K562 (cell line): ENCODE data around the gene ADM2. TPM values are rescaled to one million over a fixed set of nuclear protein-coding genes. Genes with fewer than 3 reads are reported as not detected.

Source experiments
- ATAC-seq: fragments of 200-7000 bp; cut with Tn5 transposase; 3 replicates; pipeline ENCODE4 v1.9.1; 2020; ENCODE audit warnings: moderate library complexity
- BruUV-seq: library from RNA; stranded (reverse); fragments of 400-500 nt; replicated peaks from 2 replicates; lab custom pipeline; 2021; lab: Mats Ljungman, UMichigan
- CTCF ChIA-PET: fragments of 300-600 bp; formaldehyde crosslinking; extraction: SDS; loops from one replicate; lab custom pipeline; 2021; ENCODE audit warnings: low intra/inter-chr PET ratio; lab: Yijun Ruan, JAX
- POLR2A ChIA-PET: fragments of 300-600, 350-650 bp; sonication (Branson Sonifier 250); formaldehyde crosslinking; extraction: SDS; loops from one replicate; lab custom pipeline; 2021; ENCODE audit warnings: antibody characterized with exemption, inconsistent platforms; lab: Yijun Ruan, JAX
- DNase-seq, 4 experiments: peaks; one replicate each; pipeline versions ENCODE4 v3.0.0 to v3.0.0-alpha.2; 2011 to 2018; ENCODE audit warnings: low spot score in 3 of 4, mixed read lengths in 3 of 4; ENCODE audit errors: extremely low read depth in 1 of 4
- FAIRE-seq: peaks from 2 replicates; lab custom pipeline; 2011; peaks lifted over from hg19 to GRCh38; lab: Jason Lieb, UNC
- H2AFZ ChIP-seq: 2 replicates; pipeline ENCODE4 v1.6.0; 2011; ENCODE audit warnings: low read depth, low read length, control low read depth, inconsistent platforms
- H3K27ac ChIP-seq: fragments of 200-600 bp; 3 replicates; pipeline ENCODE4 v1.8.0; 2011; ENCODE audit warnings: low read depth, mild to moderate bottlenecking, control low read depth, inconsistent platforms, low read length, moderate library complexity, mixed read lengths; ENCODE audit errors: extremely low read depth
- H3K27me3 ChIP-seq, 2 experiments: fragments of 300-600 bp in 1 of 2; 2 replicates in 1 of 2; 3 replicates in 1 of 2; pipeline versions ENCODE4 v1.6.0 to v1.8.0; 2011; ENCODE audit warnings: inconsistent platforms in 2 of 2, low read length in 2 of 2, mild to moderate bottlenecking in 1 of 2, mixed read lengths in 1 of 2, moderate library complexity in 1 of 2; ENCODE audit not compliant: control insufficient read depth in 2 of 2, insufficient read depth in 2 of 2
- H3K36me3 ChIP-seq: fragments of 300-600 bp; 3 replicates; pipeline ENCODE4 v1.8.0; 2011; ENCODE audit warnings: mild to moderate bottlenecking, low read length, inconsistent platforms; ENCODE audit not compliant: control insufficient read depth, insufficient read depth
- H3K4me1 ChIP-seq, 2 experiments: fragments of 200-600 bp in 1 of 2; replicated peaks in 1 of 2; 2 replicates in 1 of 2; 3 replicates in 1 of 2; pipeline versions ENCODE4 v1.5.1 to v1.8.0; 2011; ENCODE audit warnings: inconsistent platforms in 2 of 2, low read length in 2 of 2, mild to moderate bottlenecking in 1 of 2, mixed read lengths in 1 of 2, moderate library complexity in 1 of 2; ENCODE audit not compliant: control insufficient read depth in 2 of 2, insufficient read depth in 2 of 2
- H3K4me2 ChIP-seq: 2 replicates; pipeline ENCODE4 v1.6.1; 2011; ENCODE audit warnings: low read length, control low read depth, inconsistent platforms, mixed read lengths; ENCODE audit not compliant: insufficient read depth
- H3K4me3 ChIP-seq: fragments of 200-600 bp; sonication (generic), shearing (Covaris generic); 2 replicates; pipeline ENCODE4 v1.5.1; 2016; ENCODE audit warnings: control low read depth, inconsistent platforms
- H3K79me2 ChIP-seq: fragments of 200-600 bp; 3 replicates; pipeline ENCODE4 v1.8.0; 2011; ENCODE audit warnings: low read length, inconsistent platforms; ENCODE audit not compliant: control insufficient read depth, insufficient read depth
- H3K9ac ChIP-seq, 2 experiments: 2 replicates each; pipeline versions ENCODE4 v1.6.0 to v1.6.1; 2011; ENCODE audit warnings: low read depth in 2 of 2, low read length in 2 of 2, control low read depth in 1 of 2, inconsistent platforms in 1 of 2, mild to moderate bottlenecking in 1 of 2, mixed read lengths in 1 of 2; ENCODE audit not compliant: insufficient read depth in 1 of 2
- H3K9me1 ChIP-seq: one replicate; pipeline ENCODE4 v1.6.0; 2011; ENCODE audit warnings: inconsistent platforms, mild to moderate bottlenecking, low read length, moderate library complexity; ENCODE audit not compliant: control insufficient read depth, insufficient read depth
- H3K9me3 ChIP-seq: replicated peaks from 2 replicates; pipeline ENCODE4 v1.5.1; 2011; ENCODE audit warnings: low read depth, low read length, inconsistent platforms; ENCODE audit not compliant: control insufficient read depth, insufficient read depth
- H4K20me1 ChIP-seq: replicated peaks from 2 replicates; pipeline ENCODE4 v1.6.1; 2011; ENCODE audit warnings: low read length, inconsistent platforms, mixed read lengths; ENCODE audit not compliant: control insufficient read depth, insufficient read depth
- CBFA2T3 ChIP-seq: fragments of 450-650 bp; IDR thresholded peaks from 2 replicates; pipeline ENCODE4 v1.6.1; 2017
- CEBPB ChIP-seq: fragments of 450-650 bp; IDR thresholded peaks from 2 replicates; pipeline ENCODE4 v1.6.1; 2016; ENCODE audit warnings: missing genetic modification characterization, missing compliant biosample characterization
- KLF1 ChIP-seq: fragments of 450-650 bp; IDR thresholded peaks from 2 replicates; pipeline ENCODE4 v1.6.1; 2016; ENCODE audit warnings: missing genetic modification characterization, missing compliant biosample characterization
- NR2C2 ChIP-seq, 2 experiments: fragments of 200-800 bp in 1 of 2; sonication (Bioruptor generic) in 1 of 2; sonication (generic) in 1 of 2; formaldehyde crosslinking in 1 of 2; IDR thresholded peaks; 2 replicates each; pipeline versions ENCODE4 v1.6.1 to v1.8.0; 2016 to 2022; ENCODE audit warnings: mild to moderate bottlenecking in 1 of 2, missing compliant biosample characterization in 1 of 2, missing genetic modification characterization in 1 of 2, missing genetic modification reagents in 1 of 2
- NR4A1 ChIP-seq, 2 experiments: fragments of 250-450 bp in 1 of 2; fragments of 450-650 bp in 1 of 2; sonication (Bioruptor Pico) in 1 of 2; IDR thresholded peaks; 2 replicates each; pipeline versions ENCODE4 v1.4.0 to v1.6.1; 2016 to 2020; ENCODE audit warnings: mild to moderate bottlenecking in 2 of 2, missing compliant biosample characterization in 1 of 2, missing genetic modification characterization in 1 of 2, moderate library complexity in 1 of 2
- POLR2B ChIP-seq: fragments of 450-650 bp; IDR thresholded peaks from 2 replicates; pipeline ENCODE4 v1.6.1; 2018; ENCODE audit warnings: low read depth; ENCODE audit not compliant: partially characterized antibody
- SIX5 ChIP-seq, 2 experiments: IDR thresholded peaks; 2 replicates each; pipeline ENCODE4 v1.6.1; 2011; ENCODE audit warnings: low read length in 2 of 2, borderline replicate concordance in 1 of 2, low read depth in 1 of 2, mild to moderate bottlenecking in 1 of 2, moderate library complexity in 1 of 2; ENCODE audit not compliant: insufficient read depth in 1 of 2
- SMAD1 ChIP-seq: fragments of 150-350 bp; IDR thresholded peaks from 2 replicates; pipeline ENCODE4 v1.6.1; 2014; ENCODE audit warnings: low read length, low read depth; ENCODE audit not compliant: partially characterized antibody
- SNRNP70 ChIP-seq: fragments of 200-400 bp; formaldehyde crosslinking; optimal IDR thresholded peaks from 2 replicates; pipeline ENCODE3; 2017; ENCODE audit warnings: low read depth, low read length
- XRCC4 ChIP-seq: IDR thresholded peaks from one replicate; pipeline ENCODE4 v1.6.1; 2011; ENCODE audit not compliant: insufficient read depth, insufficient read length; ENCODE audit errors: extremely low read depth
- ZNF584 ChIP-seq: fragments of 200-800 bp; sonication (Bioruptor generic); IDR thresholded peaks from 2 replicates; pipeline ENCODE4 v1.6.1; 2016; ENCODE audit warnings: low read depth, mild to moderate bottlenecking, missing genetic modification characterization, missing compliant biosample characterization
- ZNF589 ChIP-seq: fragments of 200-800 bp; sonication (Bioruptor generic); IDR thresholded peaks from 2 replicates; pipeline ENCODE4 v1.6.1; 2016; ENCODE audit warnings: low read depth, missing genetic modification characterization, missing compliant biosample characterization
- WGBS: fragments of 100-300 bp; shearing (Covaris generic); methylation state at CpG from one replicate; pipeline ENCODE4 v1.1.6; 2016; ENCODE audit warnings: low coverage, mixed read lengths; ENCODE audit not compliant: insufficient coverage; ENCODE audit errors: missing lambda C conversion rate; 5-methylcytosine and 5-hydroxymethylcytosine counted together
- in situ Hi-C: fragments of 300-500 bp; cut with MboI; formaldehyde crosslinking; loops from 4 replicates; pipeline ENCODE4 v1.15.0; 2018; ENCODE audit warnings: inconsistent platforms, mixed read lengths
- intact Hi-C: fragments of 100-400 bp; cut with micrococcal nuclease; formaldehyde crosslinking; loops from 2 replicates; pipeline ENCODE4 v1.14.2; 2022
- polyA plus RNA-seq, 8 experiments: library from polyadenylated mRNA; depleted of rRNA in 4 of 8; stranded (reverse) in 5 of 8; unstranded in 3 of 8; fragments of >200 nt; fragmentation: Nextera tagmentation in 2 of 8; fragmentation: Illumina TruSeq in 1 of 8; extraction: Ambion mirVana in 2 of 8; extraction: Trizol in 1 of 8; gene quantifications; 2 replicates each; pipeline versions ENCODE4 v1.2.1 to v1.2.3, GENCODE V29; 2011 to 2014; ENCODE audit warnings: inconsistent platforms in 1 of 8, missing spikeins in 1 of 8
- total RNA-seq, 7 experiments: library from RNA; depleted of rRNA in 6 of 7; stranded (reverse); fragments of >200 nt in 6 of 7; fragmentation: Illumina TruSeq in 2 of 7; extraction: Trizol in 2 of 7; gene quantifications; 2 replicates each; pipeline versions ENCODE4 v1.2.1 to v1.2.3, GENCODE V29; 2011 to 2021; ENCODE audit warnings: low replicate concordance in 1 of 7
- TF ChIP-seq, protein P1 (sequence below): sonication (generic); IDR thresholded peaks from 2 replicates; pipeline ENCODE4 v1.6.1; 2016
- TF ChIP-seq, protein P2 (sequence below): sonication (generic); formaldehyde crosslinking; IDR thresholded peaks from 2 replicates; pipeline ENCODE4 v1.8.0; 2022; ENCODE audit warnings: missing genetic modification reagents, mild to moderate bottlenecking, borderline replicate concordance

The ADM2 gene
- total and polyA plus RNA-seq, 9 of the 15 experiments (the other 6 are each of a cell fraction or from before 2014, with no cell fraction given): 0.11 to 5.1 (median 0.38) TPM

DNA sequence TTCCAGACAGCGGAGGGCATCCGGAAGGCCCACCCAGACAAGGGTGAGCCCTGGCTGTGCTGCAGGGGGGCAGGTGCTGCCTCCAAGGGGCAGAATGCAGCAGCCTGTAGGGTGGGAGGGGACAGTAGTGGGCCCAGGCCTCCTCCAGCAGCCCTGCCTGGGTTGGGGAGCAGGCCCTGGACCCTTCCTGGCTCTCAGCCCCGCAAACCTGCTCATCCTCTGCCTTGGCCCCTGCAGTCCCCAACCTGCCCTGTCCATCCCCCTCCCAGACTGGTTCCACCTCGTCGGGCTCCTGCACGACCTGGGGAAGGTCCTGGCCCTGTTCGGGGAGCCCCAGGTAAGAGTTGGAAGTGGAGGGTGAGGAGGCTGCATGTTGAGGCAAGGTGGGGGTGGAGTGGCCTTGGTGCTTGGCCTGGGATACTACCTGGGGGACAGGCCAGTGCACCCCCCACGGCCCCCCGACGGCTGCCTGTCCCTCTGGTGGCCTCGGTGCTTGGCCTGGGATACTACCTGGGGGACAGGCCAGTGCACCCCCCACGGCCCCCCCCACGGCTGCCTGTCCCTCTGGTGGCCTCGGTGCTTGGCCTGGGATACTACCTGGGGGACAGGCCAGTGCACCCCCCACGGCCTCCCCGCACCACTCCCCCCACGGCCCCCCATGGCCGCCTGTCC is 6.8 kb downstream of the ADM2 start:
- H3K27me3 ChIP-seq: no peaks in the 10 kb centered on the region
- DNase-seq (no peak), FAIRE-seq (no peak), ATAC-seq (no peak)
- ChIA-PET CTCF (no interaction called here), POLR2A (no interaction called here)
- WGBS: 52% methylated on average over 4 of the region's 18 CpGs
- H3K9me1 ChIP-seq: no peaks in the 10 kb centered on the region
- no peak overlapping the region for H3K4me2 ChIP-seq
- no peaks in the 10 kb centered on the region for H3K9me3 ChIP-seq
- H4K20me1 ChIP-seq: no peaks in the 10 kb centered on the region
- no peak overlapping the region for H3K9ac ChIP-seq
- intact Hi-C loops: no loop called here
- H3K27ac ChIP-seq: no peak overlapping the region
- no peak overlapping the region for H2AFZ ChIP-seq
- no TSS peak for BruUV-seq
- H3K79me2 ChIP-seq: no peaks in the 10 kb centered on the region
- in situ Hi-C loops: no loop called here
- H3K36me3 ChIP-seq: no peaks in the 10 kb centered on the region
- H3K4me1 ChIP-seq: peaks cover 4 to 46% of the 10 kb centered on the region in 2 experiments; a peak in 3 of 5 replicates
- TF ChIP-seq NR4A1 (CRISPR knock-in tag; IDR thresholded peaks at IDR 0.05) (no peak), NR4A1 (tag; IDR thresholded peaks at IDR 0.05) (no peak), ZNF584 (CRISPR knock-in tag) (no peak), SMAD1 (no peak), CEBPB (tag) (no peak), NR2C2 (CRISPR knock-in tag; IDR thresholded peaks at IDR 0.05) (no peak), NR2C2 (tag; IDR thresholded peaks at IDR 0.05) (no peak), ZNF589 (CRISPR knock-in tag) (no peak), SNRNP70 (no peak), CBFA2T3 (no peak), SIX5 (IDR thresholded peaks at IDR 0.05; ENCODE audit: borderline replicate concordance in 1 of 2, insufficient read depth in 1 of 2, low read depth in 1 of 2, low read length in 2 of 2) (no peak), POLR2B (no peak), KLF1 (tag) (no peak), XRCC4 (no peak)
- TF ChIP-seq, protein P1, sequence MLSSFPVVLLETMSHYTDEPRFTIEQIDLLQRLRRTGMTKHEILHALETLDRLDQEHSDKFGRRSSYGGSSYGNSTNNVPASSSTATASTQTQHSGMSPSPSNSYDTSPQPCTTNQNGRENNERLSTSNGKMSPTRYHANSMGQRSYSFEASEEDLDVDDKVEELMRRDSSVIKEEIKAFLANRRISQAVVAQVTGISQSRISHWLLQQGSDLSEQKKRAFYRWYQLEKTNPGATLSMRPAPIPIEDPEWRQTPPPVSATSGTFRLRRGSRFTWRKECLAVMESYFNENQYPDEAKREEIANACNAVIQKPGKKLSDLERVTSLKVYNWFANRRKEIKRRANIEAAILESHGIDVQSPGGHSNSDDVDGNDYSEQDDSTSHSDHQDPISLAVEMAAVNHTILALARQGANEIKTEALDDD: no peak
- TF ChIP-seq, protein P2, sequence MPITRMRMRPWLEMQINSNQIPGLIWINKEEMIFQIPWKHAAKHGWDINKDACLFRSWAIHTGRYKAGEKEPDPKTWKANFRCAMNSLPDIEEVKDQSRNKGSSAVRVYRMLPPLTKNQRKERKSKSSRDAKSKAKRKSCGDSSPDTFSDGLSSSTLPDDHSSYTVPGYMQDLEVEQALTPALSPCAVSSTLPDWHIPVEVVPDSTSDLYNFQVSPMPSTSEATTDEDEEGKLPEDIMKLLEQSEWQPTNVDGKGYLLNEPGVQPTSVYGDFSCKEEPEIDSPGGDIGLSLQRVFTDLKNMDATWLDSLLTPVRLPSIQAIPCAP: no peak
- no peak overlapping the region for H3K4me3 ChIP-seq
